Sigmoid colon (tissue), 4 donors: ENCODE measurements around the gene OPCML.

Experiments
- EP300 ChIP-seq, 4 donors: sonication (generic); formaldehyde crosslinking; IDR thresholded peaks; one replicate each; pipeline ENCODE4 v1.6.1; 2017; ENCODE audit warnings: antibody characterized with exemption in 4 of 4
- POLR2A ChIP-seq, 2 donors: fragments of 450-650 bp; IDR thresholded peaks; one replicate each; pipeline ENCODE4 v1.6.1; 2016; ENCODE audit warnings: antibody characterized with exemption in 2 of 2, mild to moderate bottlenecking in 2 of 2, moderate library complexity in 2 of 2
- POLR2AphosphoS5 ChIP-seq, 4 donors: sonication (generic); formaldehyde crosslinking; IDR thresholded peaks; one replicate each; pipeline ENCODE4 v1.6.1; 2017; ENCODE audit warnings: antibody characterized with exemption in 4 of 4
- TF ChIP-seq, protein P1 (sequence below), 4 experiments: fragments of 450-650 bp in 3 of 4; fragments of 200-600 bp in 1 of 4; IDR thresholded peaks; one replicate each; pipeline ENCODE4 v1.5.1; 2016 to 2019; ENCODE audit warnings: antibody characterized with exemption in 4 of 4, mild to moderate bottlenecking in 3 of 4, moderate library complexity in 2 of 4

DNA sequence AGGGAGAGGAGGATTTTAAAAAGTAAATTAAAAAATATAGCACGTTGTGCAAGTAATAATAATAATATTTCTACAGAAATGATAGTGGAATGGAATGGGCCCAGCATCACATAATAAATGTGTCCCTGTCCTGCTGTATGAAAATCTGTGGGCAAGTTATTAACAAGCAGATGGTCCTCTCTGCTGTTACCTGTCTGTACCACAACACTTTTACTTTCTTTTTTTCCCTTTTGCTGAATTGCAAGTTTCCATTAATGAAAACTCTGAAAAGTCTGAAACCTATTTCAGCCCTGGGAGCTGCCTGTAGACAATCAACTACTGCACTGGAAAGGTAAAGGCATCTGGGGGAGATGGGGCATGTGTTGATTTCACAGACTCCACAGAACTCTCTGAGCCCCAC lies 937.1 kb downstream of the OPCML start:
- TF ChIP-seq POLR2A (IDR thresholded peaks at IDR 0.05) (no peak), POLR2AphosphoS5 (IDR thresholded peaks at IDR 0.05) (no peak), EP300 (IDR thresholded peaks at IDR 0.05) (no peak)
- TF ChIP-seq, protein P1, sequence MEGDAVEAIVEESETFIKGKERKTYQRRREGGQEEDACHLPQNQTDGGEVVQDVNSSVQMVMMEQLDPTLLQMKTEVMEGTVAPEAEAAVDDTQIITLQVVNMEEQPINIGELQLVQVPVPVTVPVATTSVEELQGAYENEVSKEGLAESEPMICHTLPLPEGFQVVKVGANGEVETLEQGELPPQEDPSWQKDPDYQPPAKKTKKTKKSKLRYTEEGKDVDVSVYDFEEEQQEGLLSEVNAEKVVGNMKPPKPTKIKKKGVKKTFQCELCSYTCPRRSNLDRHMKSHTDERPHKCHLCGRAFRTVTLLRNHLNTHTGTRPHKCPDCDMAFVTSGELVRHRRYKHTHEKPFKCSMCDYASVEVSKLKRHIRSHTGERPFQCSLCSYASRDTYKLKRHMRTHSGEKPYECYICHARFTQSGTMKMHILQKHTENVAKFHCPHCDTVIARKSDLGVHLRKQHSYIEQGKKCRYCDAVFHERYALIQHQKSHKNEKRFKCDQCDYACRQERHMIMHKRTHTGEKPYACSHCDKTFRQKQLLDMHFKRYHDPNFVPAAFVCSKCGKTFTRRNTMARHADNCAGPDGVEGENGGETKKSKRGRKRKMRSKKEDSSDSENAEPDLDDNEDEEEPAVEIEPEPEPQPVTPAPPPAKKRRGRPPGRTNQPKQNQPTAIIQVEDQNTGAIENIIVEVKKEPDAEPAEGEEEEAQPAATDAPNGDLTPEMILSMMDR (IDR thresholded peaks at IDR 0.05) = no peak
